ENCODE data around the gene KRTAP9-4. TPM values are rescaled to one million over a fixed set of nuclear protein-coding genes. Genes with fewer than 3 reads are reported as not detected.
"Not testable (repeated sequence)": the region's sequence is repeated elsewhere in the genome, so short reads cannot be mapped to it uniquely, and the experiment has no call there.

Gene KRTAP9-4
- not detected for polyA plus RNA-seq (ENCODE audit: insufficient read length in 3 of 3)

GRCh38 chr17:41249637-41250240 is at the start of gene KRTAP9-4:
Gene KRTAP9-4 (plus strand): TSS chr17:41249687. CDS start chr17:41249721, 34 bp downstream.
- not testable (repeated sequence) for DNase-seq (ENCODE audit: low read depth in 3 of 3, low spot score in 2 of 3)

GRCh38 chr17:41211845-41212466 is 37.5 kb upstream of the KRTAP9-4 start:
- no peak for DNase-seq (ENCODE audit: low read depth in 3 of 3, low spot score in 2 of 3)

- no peak for DNase-seq (ENCODE audit: low read depth in 3 of 3, low spot score in 2 of 3)
Observed at GRCh38 chr17:41212524-41213169, 36.8 kb upstream of the KRTAP9-4 start.

- DNase-seq (ENCODE audit: low read depth in 3 of 3, low spot score in 2 of 3): no peak
Observed at GRCh38 chr17:41215681-41216080, 33.8 kb upstream of the KRTAP9-4 start.

GRCh38 chr17:41223821-41224220 is 25.7 kb upstream of the KRTAP9-4 start:
- DNase-seq (ENCODE audit: low read depth in 3 of 3, low spot score in 2 of 3): no peak

- no peak for DNase-seq (ENCODE audit: low read depth in 3 of 3, low spot score in 2 of 3)
Observed at GRCh38 chr17:41226051-41226450, 23.4 kb upstream of the KRTAP9-4 start.

- DNase-seq (ENCODE audit: low read depth in 3 of 3, low spot score in 2 of 3): not testable (repeated sequence)
Observed at GRCh38 chr17:41226598-41227095, 22.8 kb upstream of the KRTAP9-4 start, which contains the start of gene KRTAP9-2. Gene KRTAP9-2 (plus strand): TSS chr17:41226648. CDS start chr17:41226655, 7 bp downstream.

- DNase-seq (ENCODE audit: low read depth in 3 of 3, low spot score in 2 of 3): no peak
Observed at GRCh38 chr17:41230094-41230493, 19.4 kb upstream of the KRTAP9-4 start.

- no peak for DNase-seq (ENCODE audit: low read depth in 3 of 3, low spot score in 2 of 3)
Observed at GRCh38 chr17:41231731-41232130, 17.8 kb upstream of the KRTAP9-4 start.

- DNase-seq (ENCODE audit: low read depth in 3 of 3, low spot score in 2 of 3): not testable (repeated sequence)
Observed at GRCh38 chr17:41232399-41233105, 16.9 kb upstream of the KRTAP9-4 start, which contains the start of gene KRTAP9-3. Gene KRTAP9-3 (plus strand): TSS chr17:41232449. CDS start chr17:41232502, 53 bp downstream.

GRCh38 chr17:41237116-41237515 is 12.4 kb upstream of the KRTAP9-4 start:
- not testable (repeated sequence) for DNase-seq (ENCODE audit: low read depth in 3 of 3, low spot score in 2 of 3)

- not testable (repeated sequence) for DNase-seq (ENCODE audit: low read depth in 3 of 3, low spot score in 2 of 3)
Observed at GRCh38 chr17:41237949-41238437, 11.5 kb upstream of the KRTAP9-4 start, which contains the start of gene KRTAP9-8. Gene KRTAP9-8 (plus strand): TSS chr17:41237999. CDS start chr17:41238052, 53 bp downstream.

- DNase-seq (ENCODE audit: low read depth in 3 of 3, low spot score in 2 of 3): not testable (repeated sequence)
Observed at GRCh38 chr17:41246995-41247787, 2.3 kb upstream of the KRTAP9-4 start.

- DNase-seq (ENCODE audit: low read depth in 3 of 3, low spot score in 2 of 3): no peak
Observed at GRCh38 chr17:41251261-41251660, 1.8 kb downstream of the KRTAP9-4 start.

GRCh38 chr17:41254861-41255260 is 5.4 kb downstream of the KRTAP9-4 start:
- DNase-seq (ENCODE audit: low read depth in 3 of 3, low spot score in 2 of 3): no peak

GRCh38 chr17:41255381-41256290 is 6.1 kb downstream of the KRTAP9-4 start, which contains the start of gene KRTAP9-9:
Gene KRTAP9-9 (plus strand): TSS chr17:41255384.
- not testable (repeated sequence) for DNase-seq (ENCODE audit: low read depth in 3 of 3, low spot score in 2 of 3)

GRCh38 chr17:41256291-41256685 is 6.8 kb downstream of the KRTAP9-4 start:
- no peak for DNase-seq (ENCODE audit: low read depth in 3 of 3, low spot score in 2 of 3)

- DNase-seq (ENCODE audit: low read depth in 3 of 3, low spot score in 2 of 3): no peak
Observed at GRCh38 chr17:41258406-41258805, 8.9 kb downstream of the KRTAP9-4 start.
